ENCODE results near the gene IGSF9B. TPM values are rescaled to one million over a fixed set of nuclear protein-coding genes. Genes with fewer than 3 reads are reported as not detected.

Gene IGSF9B
- total RNA-seq, 1 donor from 2014 or later: 13.1 TPM

- no peak for FAIRE-seq
- H3K79me2 ChIP-seq (ENCODE audit: insufficient read depth, low read length): no peaks in the 10 kb centered on the region
- H3K9me3 Mint-ChIP-seq (ENCODE audit: unreplicated experiment): no peaks in the 10 kb centered on the region
Observed at GRCh38 chr11:133896642-133897330, 60.0 kb downstream of the IGSF9B start.

GRCh38 chr11:133896028-133896427 lies 60.7 kb downstream of the IGSF9B start:
- no peak for FAIRE-seq
- Histone ChIP-seq H3K27me3 (ENCODE audit: insufficient read depth, low read length) (no peaks in the 10 kb centered on the region), H2AFZ (ENCODE audit: low read depth, low read length) (no peak overlapping the region), H3K4me1 (ENCODE audit: insufficient read depth, low read length) (no peaks in the 10 kb centered on the region), H3K4me3 (ENCODE audit: insufficient read depth, low read depth, low read length) (no peak overlapping the region), H3K4me2 (ENCODE audit: low read length) (no peak overlapping the region), H3K27ac (ENCODE audit: low read depth, low read length) (no peak overlapping the region), H4K20me1 (ENCODE audit: insufficient read depth, low read length) (no peaks in the 10 kb centered on the region), H3K9me3 (ENCODE audit: insufficient read depth, low read depth, low read length) (no peaks in the 10 kb centered on the region), H3K36me3 (ENCODE audit: insufficient read depth, low read length) (no peaks in the 10 kb centered on the region), H3K9ac (ENCODE audit: low read length) (no peak overlapping the region), H3K79me2 (ENCODE audit: insufficient read depth, low read length) (no peaks in the 10 kb centered on the region)
- H3K36me3 Mint-ChIP-seq (ENCODE audit: low read depth, unreplicated experiment): peaks cover 9% of the 10 kb centered on the region
- no peak for DNase-seq (ENCODE audit: low read depth)
- peaks cover 10% of the 10 kb centered on the region for H3K27me3 Mint-ChIP-seq (ENCODE audit: low read depth, unreplicated experiment)
- TF ChIP-seq EZH2 (IDR thresholded peaks at IDR 0.05; ENCODE audit: insufficient read depth, low read length) (no peak), CTCF (IDR thresholded peaks at IDR 0.05; ENCODE audit: insufficient read depth, low read depth, low read length) (no peak)
- H3K27ac Mint-ChIP-seq (ENCODE audit: unreplicated experiment): peak overlapping the region; percentile 49
- H3K9me3 Mint-ChIP-seq (ENCODE audit: unreplicated experiment): no peaks in the 10 kb centered on the region
- H3K4me3 Mint-ChIP-seq (ENCODE audit: unreplicated experiment): no peak overlapping the region
- peaks cover 20% of the 10 kb centered on the region for H3K4me1 Mint-ChIP-seq (ENCODE audit: low read depth, unreplicated experiment)

More at GRCh38 chr11:133896642-133897330, 60.0 kb downstream of the IGSF9B start:
- H3K27ac Mint-ChIP-seq (ENCODE audit: unreplicated experiment): no peak overlapping the region
- H3K9me3 ChIP-seq (ENCODE audit: insufficient read depth, low read depth, low read length): no peaks in the 10 kb centered on the region
- TF ChIP-seq CTCF (IDR thresholded peaks at IDR 0.05; ENCODE audit: insufficient read depth, low read depth, low read length): no peak
- TF ChIP-seq EZH2 (IDR thresholded peaks at IDR 0.05; ENCODE audit: insufficient read depth, low read length): no peak
- H3K4me1 Mint-ChIP-seq (ENCODE audit: low read depth, unreplicated experiment): peaks cover 20% of the 10 kb centered on the region
- H3K36me3 ChIP-seq (ENCODE audit: insufficient read depth, low read length): no peaks in the 10 kb centered on the region
- H3K27me3 ChIP-seq (ENCODE audit: insufficient read depth, low read length): no peaks in the 10 kb centered on the region
- no peaks in the 10 kb centered on the region for H3K4me1 ChIP-seq (ENCODE audit: insufficient read depth, low read length)
- peaks cover 7% of the 10 kb centered on the region for H3K27me3 Mint-ChIP-seq (ENCODE audit: low read depth, unreplicated experiment)
- H3K9ac ChIP-seq (ENCODE audit: low read length): no peak overlapping the region
- no peak overlapping the region for H2AFZ ChIP-seq (ENCODE audit: low read depth, low read length)
- DNase-seq (ENCODE audit: low read depth): no peak
- H4K20me1 ChIP-seq (ENCODE audit: insufficient read depth, low read length): no peaks in the 10 kb centered on the region
- H3K4me3 ChIP-seq (ENCODE audit: insufficient read depth, low read depth, low read length): no peak overlapping the region
- H3K4me3 Mint-ChIP-seq (ENCODE audit: unreplicated experiment): no peak overlapping the region
- H3K27ac ChIP-seq (ENCODE audit: low read depth, low read length): no peak overlapping the region
- peaks cover 9% of the 10 kb centered on the region for H3K36me3 Mint-ChIP-seq (ENCODE audit: low read depth, unreplicated experiment)
- H3K4me2 ChIP-seq (ENCODE audit: low read length): no peak overlapping the region

- peaks cover 20% of the 10 kb centered on the region for H3K4me1 Mint-ChIP-seq (ENCODE audit: low read depth, unreplicated experiment)
- Histone ChIP-seq H3K36me3 (ENCODE audit: insufficient read depth, low read length) (no peaks in the 10 kb centered on the region), H3K27ac (ENCODE audit: low read depth, low read length) (no peak overlapping the region), H3K9me3 (ENCODE audit: insufficient read depth, low read depth, low read length) (no peaks in the 10 kb centered on the region), H3K4me1 (ENCODE audit: insufficient read depth, low read length) (no peaks in the 10 kb centered on the region), H3K27me3 (ENCODE audit: insufficient read depth, low read length) (no peaks in the 10 kb centered on the region), H2AFZ (ENCODE audit: low read depth, low read length) (no peak overlapping the region), H3K9ac (ENCODE audit: low read length) (no peak overlapping the region), H3K4me3 (ENCODE audit: insufficient read depth, low read depth, low read length) (no peak overlapping the region), H4K20me1 (ENCODE audit: insufficient read depth, low read length) (no peaks in the 10 kb centered on the region), H3K79me2 (ENCODE audit: insufficient read depth, low read length) (no peaks in the 10 kb centered on the region), H3K4me2 (ENCODE audit: low read length) (no peak overlapping the region)
- H3K36me3 Mint-ChIP-seq (ENCODE audit: low read depth, unreplicated experiment): peaks cover 9% of the 10 kb centered on the region
- FAIRE-seq: no peak
- TF ChIP-seq EZH2 (IDR thresholded peaks at IDR 0.05; ENCODE audit: insufficient read depth, low read length): no peak
- TF ChIP-seq CTCF (IDR thresholded peaks at IDR 0.05; ENCODE audit: insufficient read depth, low read depth, low read length): no peak
- peaks cover 3% of the 10 kb centered on the region for H3K9me3 Mint-ChIP-seq (ENCODE audit: unreplicated experiment)
- DNase-seq (ENCODE audit: low read depth): no peak
- no peak overlapping the region for H3K4me3 Mint-ChIP-seq (ENCODE audit: unreplicated experiment)
- H3K27me3 Mint-ChIP-seq (ENCODE audit: low read depth, unreplicated experiment): peaks cover 15% of the 10 kb centered on the region
- H3K27ac Mint-ChIP-seq (ENCODE audit: unreplicated experiment): peak overlapping the region; percentile 49
Observed at GRCh38 chr11:133895551-133895950, 61.2 kb downstream of the IGSF9B start.
